A549 (cell line): Measurements from ENCODE around the gene LOXL4. TPM values are rescaled to one million over a fixed set of nuclear protein-coding genes. Genes with fewer than 3 reads are reported as not detected.

Source experiments
- ATAC-seq, 2 experiments: fragments of 200-7000 bp in 1 of 2; fragments of >200 bp in 1 of 2; cut with Nextera tagmentation in 1 of 2; cut with Tn5 transposase in 1 of 2; 3 replicates each; pipeline versions ENCODE4 v1.8.0 to v1.9.1; 2018 to 2020; ENCODE audit warnings: mild to moderate bottlenecking in 1 of 2, moderate library complexity in 1 of 2
- CTCF ChIA-PET: fragments of 300-600 bp; sonication (Branson Sonifier 250); formaldehyde crosslinking; extraction: SDS; loops from one replicate; lab custom pipeline; 2021; ENCODE audit warnings: antibody characterized with exemption, inconsistent platforms; lab: Yijun Ruan, JAX
- POLR2A ChIA-PET: fragments of 350-600 bp; formaldehyde crosslinking; extraction: SDS; loops from one replicate; lab custom pipeline; 2021; ENCODE audit warnings: antibody characterized with exemption, inconsistent platforms; lab: Yijun Ruan, JAX
- DNase-seq, 2 experiments: peaks; one replicate each; pipeline versions ENCODE4 v3.0.0 to v3.0.0-alpha.2; 2011 to 2016; ENCODE audit warnings: low read depth in 1 of 2, low spot score in 1 of 2
- FAIRE-seq: peaks from 2 replicates; lab custom pipeline; 2011; peaks lifted over from hg19 to GRCh38; lab: Jason Lieb, UNC
- H3K27ac ChIP-seq, 2 experiments: fragments of >200 bp; sonication (Bioruptor Twin); formaldehyde crosslinking; 3 replicates each; pipeline ENCODE4 v1.5.1; 2016 to 2017
- H3K4me1 ChIP-seq: fragments of >200 bp; sonication (Bioruptor Twin); formaldehyde crosslinking; 3 replicates; pipeline ENCODE4 v1.6.1; 2016
- H3K4me2 ChIP-seq: fragments of >200 bp; sonication (Bioruptor Twin); formaldehyde crosslinking; 3 replicates; pipeline ENCODE4 v1.6.1; 2016
- H3K4me3 ChIP-seq: fragments of >200 bp; sonication (Bioruptor Twin); formaldehyde crosslinking; 3 replicates; pipeline ENCODE4 v1.5.1; 2016
- H3K9me3 ChIP-seq: fragments of >200 bp; sonication (Bioruptor Twin); formaldehyde crosslinking; 3 replicates; pipeline ENCODE4 v1.6.1; 2016
- BHLHE40 ChIP-seq: IDR thresholded peaks from 2 replicates; pipeline ENCODE4 v1.6.1; 2012; ENCODE audit warnings: low read depth, low read length, inconsistent platforms
- CEBPB ChIP-seq, 2 experiments: fragments of >200 bp in 1 of 2; sonication (Bioruptor Twin) in 1 of 2; formaldehyde crosslinking in 1 of 2; IDR thresholded peaks; 2 replicates each; pipeline ENCODE4 v1.6.1; 2012 to 2016
- FOSL2 ChIP-seq, 2 experiments: fragments of 450-650 bp in 1 of 2; fragments of >200 bp in 1 of 2; sonication (Bioruptor Twin) in 1 of 2; formaldehyde crosslinking; IDR thresholded peaks; 2 replicates each; pipeline versions ENCODE4 v1.5.0 to v1.6.1; 2016 to 2020; ENCODE audit warnings: mild to moderate bottlenecking in 1 of 2, moderate library complexity in 1 of 2
- FOXS1 ChIP-seq: fragments of 250-450 bp; sonication (Bioruptor Pico); IDR thresholded peaks from 2 replicates; pipeline ENCODE4 v1.5.0; 2020; ENCODE audit warnings: mild to moderate bottlenecking, moderate library complexity
- HDAC2 ChIP-seq: fragments of 200-600 bp; sonication (generic); IDR thresholded peaks from 2 replicates; pipeline ENCODE4 v1.6.1; 2016
- KDM1A ChIP-seq: fragments of 200-600 bp; sonication (generic); IDR thresholded peaks from 2 replicates; pipeline ENCODE4 v1.6.1; 2016; ENCODE audit warnings: low read depth, mild to moderate bottlenecking
- MAZ ChIP-seq: fragments of 150-350 bp; IDR thresholded peaks from 2 replicates; pipeline ENCODE4 v1.6.1; 2014; ENCODE audit warnings: antibody characterized with exemption, low read depth, low read length, borderline replicate concordance
- NFE2L2 ChIP-seq: fragments of 150-350 bp; conservative IDR thresholded peaks from 2 replicates; pipeline ENCODE4 v1.6.1; 2014; ENCODE audit warnings: low read length
- POLR2A ChIP-seq: IDR thresholded peaks from 2 replicates; pipeline ENCODE4 v1.6.1; 2012; ENCODE audit warnings: mild to moderate bottlenecking, low read length
- POLR2AphosphoS2 ChIP-seq: conservative IDR thresholded peaks from 2 replicates; pipeline ENCODE4 v1.6.1; 2012; ENCODE audit warnings: low read length, improper control_type of control experiment, inconsistent platforms
- RFX5 ChIP-seq: fragments of 450-650 bp; IDR thresholded peaks from 2 replicates; pipeline ENCODE4 v1.7.1; 2014; ENCODE audit warnings: antibody characterized with exemption, mild to moderate bottlenecking, moderate library complexity
- SMC3 ChIP-seq: fragments of >200 bp; sonication (Bioruptor Twin); formaldehyde crosslinking; IDR thresholded peaks from 3 replicates; pipeline ENCODE4 v1.6.1; 2018; ENCODE audit warnings: inconsistent platforms
- TFCP2L1 ChIP-seq: fragments of 250-450 bp; sonication (Bioruptor Pico); IDR thresholded peaks from 2 replicates; pipeline ENCODE4 v1.5.0; 2021; ENCODE audit warnings: mild to moderate bottlenecking
- ZFP36 ChIP-seq: fragments of 450-650 bp; IDR thresholded peaks from 2 replicates; pipeline ENCODE4 v1.6.1; 2014; ENCODE audit warnings: borderline replicate concordance; ENCODE audit not compliant: partially characterized antibody
- ZNF302 ChIP-seq: fragments of 250-450 bp; sonication (Bioruptor Pico); IDR thresholded peaks from 2 replicates; pipeline ENCODE4 v1.9.0; 2021; ENCODE audit warnings: inconsistent platforms, mild to moderate bottlenecking, moderate library complexity
- ZSCAN20 ChIP-seq: fragments of 250-450 bp; sonication (Bioruptor Pico); IDR thresholded peaks from 2 replicates; pipeline ENCODE4 v1.8.0; 2022; ENCODE audit warnings: mild to moderate bottlenecking, moderate library complexity
- WGBS: methylation state at CpG from one replicate; pipeline ENCODE4 v1.1.6; 2017; ENCODE audit errors: missing lambda C conversion rate; 5-methylcytosine and 5-hydroxymethylcytosine counted together
- polyA plus RNA-seq, 4 experiments: library from polyadenylated mRNA; depleted of rRNA in 3 of 4; stranded (reverse); fragments of >200 nt; fragmentation: RNase III in 1 of 4; extraction: RNeasy Plus Mini Kit Qiagen cat#74134 plus additional on column Dnase treatment in 1 of 4; gene quantifications; 2 replicates in 3 of 4; 3 replicates in 1 of 4; pipeline ENCODE4 v1.2.3, GENCODE V29; 2011 to 2017
- TF ChIP-seq, protein P1 (sequence below): fragments of 200-600 bp; sonication (generic); IDR thresholded peaks from 2 replicates; pipeline ENCODE4 v1.6.1; 2016; ENCODE audit warnings: antibody characterized with exemption, mild to moderate bottlenecking, moderate library complexity
- TF ChIP-seq, protein P2 (sequence below): fragments of >200 bp; sonication (Bioruptor Twin); formaldehyde crosslinking; IDR thresholded peaks from 3 replicates; pipeline ENCODE4 v1.5.1; 2016
- TF ChIP-seq, protein P3 (sequence below): fragments of 250-450 bp; sonication (Bioruptor Pico); IDR thresholded peaks from 2 replicates; pipeline ENCODE4 v1.5.0; 2020; ENCODE audit warnings: low read depth, mild to moderate bottlenecking, moderate library complexity
- TF ChIP-seq, protein P4 (sequence below): IDR thresholded peaks from 2 replicates; pipeline ENCODE4 v1.6.1; 2012

The LOXL4 gene
- polyA plus RNA-seq, 2 of the 4 experiments (the other 2 are of a cell fraction), result 1.6 to 2.1 TPM

DNA sequence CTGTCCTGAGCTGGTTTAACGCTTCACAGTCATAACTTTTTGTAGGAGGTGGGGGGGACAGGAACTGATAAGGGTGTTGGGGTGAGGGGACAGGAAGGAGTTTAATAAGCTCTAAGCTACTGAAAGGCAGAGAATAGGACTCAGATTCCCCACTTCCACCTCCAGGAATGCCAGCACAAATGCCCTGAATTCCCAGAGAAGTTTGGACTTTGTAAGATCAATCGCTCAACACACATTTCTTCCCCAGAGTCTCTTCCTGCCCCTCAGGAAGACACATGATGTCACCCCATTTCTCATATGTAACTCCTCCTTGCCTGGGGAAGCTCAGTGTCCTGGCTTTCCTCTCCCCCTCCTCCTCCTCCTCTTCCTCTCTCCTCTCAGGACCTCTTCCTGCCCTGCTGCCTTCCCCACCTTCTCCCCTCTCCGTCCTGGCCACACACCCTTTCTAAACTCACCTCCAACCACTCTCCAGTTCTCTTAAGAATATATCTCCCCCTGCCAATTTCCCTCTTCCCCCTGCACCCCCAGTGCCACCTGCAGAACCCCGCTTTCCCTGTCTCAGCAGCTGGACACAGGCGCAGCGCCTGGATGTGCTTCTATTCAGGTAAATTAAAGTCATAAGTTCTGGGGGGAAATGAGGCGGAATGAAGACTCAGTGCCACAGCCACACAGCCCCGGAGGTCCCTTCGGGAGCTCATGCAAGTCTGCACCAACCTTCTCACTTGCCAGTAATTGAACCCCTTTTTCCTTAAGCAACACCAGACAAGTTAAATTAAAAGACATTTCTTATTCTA is 5.3 kb upstream of the LOXL4 start:
- Histone ChIP-seq H3K9me3 (0 out of 3 replicates have a peak, but pooled peaks cover 1% of the 10 kb centered on the region), H3K27ac (no peak overlapping the region), H3K4me2 (no peak overlapping the region), H3K4me3 (no peak overlapping the region), H3K4me1 (peaks cover 20% of the 10 kb centered on the region)
- 81% methylated on average over 9 of the region's 9 CpGs for WGBS
- DNase-seq (no peak), ATAC-seq (no peak), FAIRE-seq (no peak)
- no peak for TF ChIP-seq RFX5
- no peak for TF ChIP-seq ZNF302 (CRISPR knock-in tag)
- TF ChIP-seq, protein P1, sequence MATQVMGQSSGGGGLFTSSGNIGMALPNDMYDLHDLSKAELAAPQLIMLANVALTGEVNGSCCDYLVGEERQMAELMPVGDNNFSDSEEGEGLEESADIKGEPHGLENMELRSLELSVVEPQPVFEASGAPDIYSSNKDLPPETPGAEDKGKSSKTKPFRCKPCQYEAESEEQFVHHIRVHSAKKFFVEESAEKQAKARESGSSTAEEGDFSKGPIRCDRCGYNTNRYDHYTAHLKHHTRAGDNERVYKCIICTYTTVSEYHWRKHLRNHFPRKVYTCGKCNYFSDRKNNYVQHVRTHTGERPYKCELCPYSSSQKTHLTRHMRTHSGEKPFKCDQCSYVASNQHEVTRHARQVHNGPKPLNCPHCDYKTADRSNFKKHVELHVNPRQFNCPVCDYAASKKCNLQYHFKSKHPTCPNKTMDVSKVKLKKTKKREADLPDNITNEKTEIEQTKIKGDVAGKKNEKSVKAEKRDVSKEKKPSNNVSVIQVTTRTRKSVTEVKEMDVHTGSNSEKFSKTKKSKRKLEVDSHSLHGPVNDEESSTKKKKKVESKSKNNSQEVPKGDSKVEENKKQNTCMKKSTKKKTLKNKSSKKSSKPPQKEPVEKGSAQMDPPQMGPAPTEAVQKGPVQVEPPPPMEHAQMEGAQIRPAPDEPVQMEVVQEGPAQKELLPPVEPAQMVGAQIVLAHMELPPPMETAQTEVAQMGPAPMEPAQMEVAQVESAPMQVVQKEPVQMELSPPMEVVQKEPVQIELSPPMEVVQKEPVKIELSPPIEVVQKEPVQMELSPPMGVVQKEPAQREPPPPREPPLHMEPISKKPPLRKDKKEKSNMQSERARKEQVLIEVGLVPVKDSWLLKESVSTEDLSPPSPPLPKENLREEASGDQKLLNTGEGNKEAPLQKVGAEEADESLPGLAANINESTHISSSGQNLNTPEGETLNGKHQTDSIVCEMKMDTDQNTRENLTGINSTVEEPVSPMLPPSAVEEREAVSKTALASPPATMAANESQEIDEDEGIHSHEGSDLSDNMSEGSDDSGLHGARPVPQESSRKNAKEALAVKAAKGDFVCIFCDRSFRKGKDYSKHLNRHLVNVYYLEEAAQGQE, result no peak
- TF ChIP-seq SMC3, result no peak
- TF ChIP-seq FOSL2 (IDR thresholded peaks at IDR 0.05), result no peak
- no peak for TF ChIP-seq FOSL2 (CRISPR knock-in tag; IDR thresholded peaks at IDR 0.05)
- TF ChIP-seq POLR2AphosphoS2, result no peak
- TF ChIP-seq, protein P2, sequence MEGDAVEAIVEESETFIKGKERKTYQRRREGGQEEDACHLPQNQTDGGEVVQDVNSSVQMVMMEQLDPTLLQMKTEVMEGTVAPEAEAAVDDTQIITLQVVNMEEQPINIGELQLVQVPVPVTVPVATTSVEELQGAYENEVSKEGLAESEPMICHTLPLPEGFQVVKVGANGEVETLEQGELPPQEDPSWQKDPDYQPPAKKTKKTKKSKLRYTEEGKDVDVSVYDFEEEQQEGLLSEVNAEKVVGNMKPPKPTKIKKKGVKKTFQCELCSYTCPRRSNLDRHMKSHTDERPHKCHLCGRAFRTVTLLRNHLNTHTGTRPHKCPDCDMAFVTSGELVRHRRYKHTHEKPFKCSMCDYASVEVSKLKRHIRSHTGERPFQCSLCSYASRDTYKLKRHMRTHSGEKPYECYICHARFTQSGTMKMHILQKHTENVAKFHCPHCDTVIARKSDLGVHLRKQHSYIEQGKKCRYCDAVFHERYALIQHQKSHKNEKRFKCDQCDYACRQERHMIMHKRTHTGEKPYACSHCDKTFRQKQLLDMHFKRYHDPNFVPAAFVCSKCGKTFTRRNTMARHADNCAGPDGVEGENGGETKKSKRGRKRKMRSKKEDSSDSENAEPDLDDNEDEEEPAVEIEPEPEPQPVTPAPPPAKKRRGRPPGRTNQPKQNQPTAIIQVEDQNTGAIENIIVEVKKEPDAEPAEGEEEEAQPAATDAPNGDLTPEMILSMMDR, result no peak
- no peak for TF ChIP-seq CEBPB (IDR thresholded peaks at IDR 0.05)
- TF ChIP-seq ZSCAN20 (CRISPR knock-in tag), result no peak
- TF ChIP-seq, protein P3, sequence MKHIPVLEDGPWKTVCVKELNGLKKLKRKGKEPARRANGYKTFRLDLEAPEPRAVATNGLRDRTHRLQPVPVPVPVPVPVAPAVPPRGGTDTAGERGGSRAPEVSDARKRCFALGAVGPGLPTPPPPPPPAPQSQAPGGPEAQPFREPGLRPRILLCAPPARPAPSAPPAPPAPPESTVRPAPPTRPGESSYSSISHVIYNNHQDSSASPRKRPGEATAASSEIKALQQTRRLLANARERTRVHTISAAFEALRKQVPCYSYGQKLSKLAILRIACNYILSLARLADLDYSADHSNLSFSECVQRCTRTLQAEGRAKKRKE (CRISPR knock-in tag), result no peak
- TF ChIP-seq HDAC2, result no peak
- TF ChIP-seq KDM1A, result no peak
- no peak for TF ChIP-seq TFCP2L1 (CRISPR knock-in tag)
- TF ChIP-seq BHLHE40, result no peak
- POLR2A ChIA-PET, result no interaction called here
- CTCF ChIA-PET, result interaction anchor here (0.9 to 1.6 kb wide), 5 partner anchors 11 to 103 kb away, joined by 3 to 5 read pairs (median 4); no protein-coding TSS in a partner anchor

DNA sequence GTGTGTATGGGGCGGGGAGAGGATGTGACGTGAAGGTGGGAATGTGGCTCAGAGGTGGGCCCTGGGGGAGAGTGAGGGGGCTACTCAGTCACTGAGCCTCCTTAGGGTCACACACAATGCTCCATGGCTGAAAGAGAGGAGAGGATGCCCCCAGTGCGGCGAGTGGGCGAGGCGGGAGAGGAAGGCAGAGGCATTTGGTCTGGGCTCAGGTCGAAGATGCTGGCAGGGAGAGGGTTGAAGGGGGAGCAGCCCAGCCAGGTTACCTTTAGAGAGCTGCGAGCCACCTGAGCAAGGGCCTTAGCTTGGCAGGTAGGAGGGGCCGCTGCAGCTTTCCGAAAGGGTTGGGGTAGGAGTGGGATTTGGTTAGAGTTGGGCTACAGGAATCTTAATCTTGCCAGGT is 4.7 kb upstream of the LOXL4 start:
- H3K4me2 ChIP-seq, result no peak overlapping the region
- H3K27ac ChIP-seq, result no peak overlapping the region
- H3K4me3 ChIP-seq, result no peak overlapping the region
- ChIA-PET CTCF (interaction anchor here (0.9 to 1.4 kb wide), 4 partner anchors 11 to 102 kb away, joined by 3 to 5 read pairs (median 4); no protein-coding TSS in a partner anchor), POLR2A (no interaction called here)
- DNase-seq, result no peak
- TF ChIP-seq ZNF302 (CRISPR knock-in tag) (no peak), SMC3 (no peak), ZFP36 (no peak), MAZ (no peak), HDAC2 (no peak), FOXS1 (no peak), POLR2A (no peak), NFE2L2 (no peak)
- TF ChIP-seq, protein P3 (CRISPR knock-in tag), result no peak
- TF ChIP-seq, protein P4, sequence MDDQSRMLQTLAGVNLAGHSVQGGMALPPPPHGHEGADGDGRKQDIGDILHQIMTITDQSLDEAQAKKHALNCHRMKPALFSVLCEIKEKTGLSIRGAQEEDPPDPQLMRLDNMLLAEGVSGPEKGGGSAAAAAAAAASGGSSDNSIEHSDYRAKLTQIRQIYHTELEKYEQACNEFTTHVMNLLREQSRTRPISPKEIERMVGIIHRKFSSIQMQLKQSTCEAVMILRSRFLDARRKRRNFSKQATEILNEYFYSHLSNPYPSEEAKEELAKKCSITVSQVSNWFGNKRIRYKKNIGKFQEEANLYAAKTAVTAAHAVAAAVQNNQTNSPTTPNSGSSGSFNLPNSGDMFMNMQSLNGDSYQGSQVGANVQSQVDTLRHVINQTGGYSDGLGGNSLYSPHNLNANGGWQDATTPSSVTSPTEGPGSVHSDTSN, result no peak
- TF ChIP-seq, protein P2, result no peak
- FAIRE-seq, result no peak
- no peaks in the 10 kb centered on the region for H3K9me3 ChIP-seq
- H3K4me1 ChIP-seq, result peaks cover 22% of the 10 kb centered on the region
- WGBS, result 82% methylated on average over 10 of the region's 10 CpGs
- no peak for ATAC-seq
